Measurements from ENCODE around the gene ABCA2.
A peak's percentile ranks its signal among the peaks of the same experiment; 100 is the strongest.
"Not testable (repeated sequence)": the region's sequence is repeated elsewhere in the genome, so short reads cannot be mapped to it uniquely, and the experiment has no call there.

The ABCA2 gene

GRCh38 chr9:137064027-137064879 is 36.2 kb upstream of the ABCA2 start:
- DNase-seq: peak; percentile 65

GRCh38 chr9:137063311-137064026 is 35.4 kb upstream of the ABCA2 start:
- DNase-seq: no peak

- DNase-seq: not testable (repeated sequence)
Observed at GRCh38 chr9:137062798-137063197, 34.8 kb upstream of the ABCA2 start.

- no peak for DNase-seq
Observed at GRCh38 chr9:137062384-137062783, 34.3 kb upstream of the ABCA2 start.

- no peak for DNase-seq
Observed at GRCh38 chr9:137058521-137059234, 30.6 kb upstream of the ABCA2 start.

GRCh38 chr9:137057545-137057944 is 29.5 kb upstream of the ABCA2 start:
- no peak for DNase-seq

GRCh38 chr9:137056739-137057415 is 28.8 kb upstream of the ABCA2 start:
- DNase-seq: no peak

GRCh38 chr9:137055385-137056364 is 27.6 kb upstream of the ABCA2 start:
- no peak for DNase-seq

- DNase-seq: no peak
Observed at GRCh38 chr9:137054932-137055384, 26.9 kb upstream of the ABCA2 start.

- peak; percentile 35 for DNase-seq
Observed at GRCh38 chr9:137053944-137054931, 26.2 kb upstream of the ABCA2 start, which contains the start of gene ENTPD2. ENTPD2 (minus strand) TSS chr9:137054061; CDS start chr9:137053997, 64 bp downstream.

- DNase-seq: no peak
Observed at GRCh38 chr9:137052998-137053943, 25.2 kb upstream of the ABCA2 start.

- no peak for DNase-seq
Observed at GRCh38 chr9:137052293-137052692, 24.3 kb upstream of the ABCA2 start.

- no peak for DNase-seq
Observed at GRCh38 chr9:137051145-137051724, 23.2 kb upstream of the ABCA2 start.

- no peak for DNase-seq
Observed at GRCh38 chr9:137050570-137050969, 22.5 kb upstream of the ABCA2 start.

GRCh38 chr9:137049544-137050449 is 21.8 kb upstream of the ABCA2 start:
- peak; percentile 55 for DNase-seq

GRCh38 chr9:137048655-137049543 is 20.9 kb upstream of the ABCA2 start:
- DNase-seq: no peak
